Midbrain (tissue), 1 donor: ENCODE results near the gene FARSA.
A peak's percentile ranks its signal among the peaks of the same experiment; 100 is the strongest.
"Not testable (repeated sequence)": the region's sequence is repeated elsewhere in the genome, so short reads cannot be mapped to it uniquely, and the experiment has no call there.

Source experiments
- DNase-seq: peaks from one replicate; lab custom pipeline; 2025; lab: John Stamatoyannopoulos, UW

The FARSA gene

DNA sequence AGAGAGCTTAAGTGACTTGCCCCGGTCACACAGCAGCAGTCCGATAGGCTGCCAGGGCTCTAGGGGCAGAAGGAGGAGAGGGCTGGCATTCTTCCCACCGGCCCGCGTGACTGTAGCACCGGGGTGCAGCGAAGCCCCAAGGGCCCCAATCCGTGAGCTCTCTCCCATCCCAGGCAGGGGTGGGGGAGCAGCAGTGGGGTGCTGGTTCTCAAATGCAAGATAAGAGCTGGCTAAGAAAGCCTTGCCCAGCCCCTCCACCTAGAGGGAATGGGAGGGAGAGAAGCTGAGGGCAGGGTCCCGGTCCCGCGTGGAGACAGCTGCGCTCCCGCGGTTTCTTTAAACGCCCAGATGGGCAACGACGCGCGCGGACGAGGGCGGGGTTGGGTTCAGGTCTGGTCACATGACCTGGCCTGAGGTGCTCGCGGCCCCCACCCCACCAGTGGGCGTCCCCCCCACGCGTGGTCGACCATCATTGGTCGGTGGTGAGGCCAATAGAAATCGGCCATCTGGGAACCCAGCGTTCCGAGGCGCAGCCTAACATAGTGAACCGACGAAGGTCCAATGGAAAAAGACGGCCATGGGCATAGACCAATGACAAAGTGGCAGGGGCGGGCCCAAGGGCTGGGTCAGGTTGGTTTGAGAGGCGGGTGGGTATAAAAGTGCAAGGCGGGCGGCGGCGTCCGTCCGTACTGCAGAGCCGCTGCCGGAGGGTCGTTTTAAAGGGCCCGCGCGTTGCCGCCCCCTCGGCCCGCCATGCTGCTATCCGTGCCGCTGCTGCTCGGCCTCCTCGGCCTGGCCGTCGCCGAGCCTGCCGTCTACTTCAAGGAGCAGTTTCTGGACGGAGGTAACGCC is 4.6 kb upstream of the FARSA start, which contains the start of gene CALR:
TSS of gene CALR (plus strand) at position 683 of the 852 bp plus-strand sequence. CDS start at position 754, 71 bp downstream.
- DNase-seq, result peak; percentile 100

DNA sequence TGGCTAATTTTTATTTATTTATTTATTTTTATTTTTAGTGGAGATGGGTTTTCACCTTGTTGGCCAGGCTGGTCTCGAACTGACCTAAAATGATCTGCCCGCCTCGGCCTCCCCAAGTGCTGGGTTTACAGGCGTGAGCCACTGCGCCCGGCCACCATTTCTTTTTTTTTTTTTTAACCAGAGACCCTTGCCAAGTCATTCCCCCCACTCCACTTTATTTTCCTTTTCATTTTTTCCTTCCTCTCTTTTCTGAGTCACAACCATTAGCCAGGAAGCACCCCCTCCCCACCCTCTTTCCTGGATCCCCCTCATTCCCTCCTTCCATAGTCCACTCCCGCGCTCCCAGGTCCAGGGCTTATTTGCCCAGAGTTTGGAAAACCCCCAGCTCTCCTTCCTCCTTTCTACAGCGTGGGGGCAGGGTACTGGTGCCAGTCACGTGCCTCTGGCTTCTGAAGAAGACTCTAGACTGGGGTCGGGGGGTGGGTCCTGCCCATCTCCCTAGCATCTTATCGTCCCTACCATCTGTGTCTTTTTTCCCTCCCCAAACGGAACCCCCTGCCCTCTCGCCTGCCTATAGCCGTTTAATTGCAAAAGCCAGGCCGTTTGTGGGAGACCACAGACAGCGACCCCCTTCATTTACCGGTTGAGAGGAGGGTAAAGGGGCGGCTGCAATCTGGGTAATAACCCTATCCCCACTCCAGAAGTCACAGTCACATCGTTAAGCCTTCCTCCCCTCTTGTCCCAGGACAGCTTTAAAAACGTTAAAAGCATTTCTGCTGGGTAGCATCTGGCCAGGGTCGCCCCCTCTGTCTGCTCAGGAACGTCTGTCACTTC is 3.8 kb upstream of the FARSA start:
- no peak for DNase-seq

DNA sequence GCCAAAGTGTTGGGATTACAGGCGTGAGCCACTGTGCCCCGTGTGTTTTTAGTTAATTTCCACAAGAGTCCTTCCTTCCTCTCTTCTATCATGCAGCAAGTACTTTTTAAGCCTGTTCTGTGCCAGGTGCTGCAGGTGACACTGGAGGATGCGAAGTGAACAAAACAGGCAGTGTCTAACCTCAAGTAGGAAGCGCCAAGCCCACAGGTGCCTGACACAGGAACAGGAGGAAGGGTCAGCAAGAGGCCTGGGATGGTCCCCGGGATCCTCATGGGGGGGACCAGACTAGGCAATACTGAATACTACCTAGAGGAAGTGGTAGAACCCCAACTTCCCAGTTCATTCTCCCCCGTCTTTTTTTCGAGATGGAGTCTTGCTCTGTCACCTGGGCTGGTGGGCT is 3.1 kb upstream of the FARSA start:
- no peak for DNase-seq

DNA sequence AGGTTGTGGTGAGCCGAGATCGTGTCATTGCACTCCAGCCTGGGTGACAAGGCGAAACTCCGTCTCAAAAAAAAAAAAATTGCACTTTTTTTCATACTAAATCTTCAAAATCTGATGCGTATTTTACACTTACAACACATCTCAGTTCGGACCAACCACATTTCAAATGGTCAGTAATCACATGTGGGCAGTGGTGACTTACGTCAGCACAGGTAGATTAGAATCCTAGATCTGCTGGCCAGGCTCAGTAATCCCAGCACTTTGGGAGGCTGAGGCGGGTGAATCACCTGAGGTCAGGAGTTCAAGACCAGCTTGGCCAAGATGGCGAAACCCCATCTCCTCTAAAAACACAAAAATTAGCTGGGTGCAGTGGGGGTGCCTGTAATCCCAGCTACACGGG is 1.6 kb upstream of the FARSA start:
- DNase-seq, result no peak

DNA sequence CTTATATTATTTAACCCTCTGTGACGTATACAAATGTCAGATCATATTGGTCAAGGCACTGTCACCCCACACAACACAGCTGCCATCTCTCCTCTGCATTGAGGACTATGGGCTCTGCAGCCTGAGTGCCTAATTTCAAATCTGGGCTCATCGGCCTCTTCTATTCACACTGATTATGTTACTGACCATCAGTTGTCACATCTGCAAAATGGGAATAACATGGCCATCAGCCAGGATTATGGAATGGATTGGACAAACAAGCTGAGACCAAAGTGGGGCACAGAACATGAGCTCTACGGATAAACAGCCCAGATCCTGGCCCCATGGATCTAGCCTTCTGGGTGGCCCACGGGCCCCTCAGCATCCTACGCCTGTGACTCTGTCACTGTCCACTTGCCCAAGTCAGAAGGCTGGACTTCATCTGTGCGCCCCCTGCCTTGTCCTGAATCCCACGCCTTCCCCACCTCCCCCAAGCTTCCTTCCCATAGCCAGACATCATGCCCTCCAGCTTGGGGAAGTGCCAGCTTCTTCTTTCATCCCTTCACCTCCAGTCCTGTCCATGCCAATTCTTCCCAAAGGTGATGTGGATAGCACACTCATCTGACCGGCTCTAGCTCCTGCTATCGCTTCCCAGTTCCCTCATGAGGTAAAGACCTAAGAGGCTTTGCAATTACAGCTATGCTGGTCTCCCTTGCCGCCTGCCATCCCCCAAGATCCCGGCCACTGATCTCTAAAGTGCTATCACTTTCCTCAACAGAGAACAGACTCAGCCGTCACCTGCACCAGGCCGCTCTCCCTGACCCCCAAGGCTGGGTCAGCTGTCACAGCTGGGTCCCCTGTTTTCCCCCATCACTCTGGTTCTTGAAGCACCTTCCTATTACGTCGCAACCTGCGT is 872 bp downstream of the FARSA start:
- no peak for DNase-seq

DNA sequence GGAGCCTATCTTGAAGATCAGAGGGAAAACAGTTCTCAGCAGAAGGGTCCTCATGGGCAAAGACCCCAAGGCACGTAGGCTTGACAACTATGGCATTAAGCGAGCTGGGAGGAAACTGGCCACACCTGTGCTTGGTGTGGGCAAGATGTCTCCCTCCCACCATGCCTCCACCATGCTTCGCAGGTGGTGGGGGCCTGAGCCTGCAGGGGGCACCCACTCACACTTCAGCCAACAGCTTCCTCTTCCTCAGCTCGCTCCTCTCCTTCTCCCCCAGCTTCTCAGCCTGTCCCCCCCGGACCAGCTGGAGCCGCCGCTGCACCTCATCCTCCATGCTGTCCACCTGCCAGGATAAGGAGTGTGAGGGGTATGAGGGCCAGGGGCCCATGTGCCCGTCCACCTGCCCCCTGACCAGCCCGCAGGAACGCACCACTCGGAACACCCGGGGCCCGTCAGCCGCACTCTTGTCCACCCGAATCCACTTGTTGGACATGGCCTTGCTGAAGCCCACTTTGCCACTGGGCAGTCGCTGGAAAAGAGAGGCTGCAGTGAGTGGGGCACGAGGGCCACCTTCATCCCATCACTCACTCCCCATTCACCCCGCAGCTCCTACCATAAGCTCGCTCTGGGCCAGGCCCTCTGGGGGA is 3.4 kb downstream of the FARSA start:
- no peak for DNase-seq

DNA sequence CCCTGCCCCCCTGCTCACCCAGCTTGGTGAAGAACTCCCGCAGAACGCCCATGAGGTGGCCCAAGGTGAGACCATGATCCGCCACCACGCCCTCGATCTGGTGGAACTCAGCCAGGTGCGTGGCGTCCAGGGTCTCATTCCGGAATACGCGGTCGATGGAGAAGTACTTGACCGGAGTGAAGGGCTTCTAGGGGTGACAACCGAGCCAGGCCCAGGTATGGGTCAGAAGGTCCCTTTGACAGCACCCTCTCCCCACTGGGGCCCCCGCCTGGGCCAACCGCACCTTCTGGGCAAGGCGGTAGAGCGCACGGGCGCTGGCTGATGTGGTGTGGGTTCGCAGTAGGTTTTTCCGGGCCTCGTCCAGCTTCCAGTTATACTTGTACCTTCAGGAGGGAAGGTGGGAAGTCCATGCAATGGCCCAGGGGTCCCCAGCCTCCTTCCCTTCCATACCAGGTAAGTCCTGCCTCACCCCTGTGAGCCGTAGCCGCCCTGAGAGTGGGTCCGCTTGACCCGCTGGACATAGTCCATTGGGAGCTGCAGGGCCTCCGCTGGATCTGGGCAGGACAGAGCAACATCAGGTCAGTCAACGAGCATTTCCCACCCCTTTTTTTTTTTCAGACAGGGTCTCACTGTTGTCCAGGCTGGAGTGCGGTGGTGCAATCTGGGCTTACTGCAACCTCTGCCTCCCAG is 8.7 kb downstream of the FARSA start:
- no peak for DNase-seq

DNA sequence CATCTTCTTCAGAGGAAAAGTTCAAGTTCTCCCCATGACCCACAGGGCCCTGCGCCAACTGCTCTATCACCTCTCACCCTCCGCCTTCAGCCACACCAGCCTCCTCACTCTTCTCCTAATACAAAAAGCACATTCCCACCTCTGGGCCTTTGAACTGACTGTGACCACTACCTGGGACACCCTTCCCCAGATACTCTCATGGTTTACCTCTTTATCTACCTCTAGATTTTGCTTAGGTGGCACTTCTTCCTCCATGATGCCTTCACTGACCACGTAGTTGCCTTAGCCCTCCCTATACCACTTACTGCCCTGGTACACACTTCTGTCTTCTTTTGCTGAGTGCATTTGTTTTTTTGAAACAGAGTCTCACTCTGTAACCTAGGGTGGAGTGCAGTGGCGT is 10.6 kb downstream of the FARSA start:
- no peak for DNase-seq

DNA sequence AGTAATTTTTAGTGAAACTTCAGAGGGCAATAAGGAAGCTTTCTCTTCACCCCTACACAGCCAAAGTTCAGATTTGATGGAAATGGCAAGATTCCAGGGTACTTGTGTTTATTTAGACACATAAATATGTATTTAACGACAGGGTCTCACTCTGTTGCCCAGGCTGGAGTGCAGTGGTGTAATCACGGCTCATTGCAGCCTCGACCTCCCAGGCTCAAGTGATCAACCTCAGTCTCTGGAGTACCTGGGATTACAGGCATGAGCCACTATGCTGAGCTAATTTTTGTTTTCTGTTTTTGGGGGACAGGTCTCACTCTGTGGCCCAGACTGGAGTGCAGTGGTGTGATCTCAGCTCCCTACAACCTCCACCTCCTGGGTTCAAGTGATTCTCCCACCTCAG is 12.5 kb downstream of the FARSA start:
- no peak for DNase-seq

DNA sequence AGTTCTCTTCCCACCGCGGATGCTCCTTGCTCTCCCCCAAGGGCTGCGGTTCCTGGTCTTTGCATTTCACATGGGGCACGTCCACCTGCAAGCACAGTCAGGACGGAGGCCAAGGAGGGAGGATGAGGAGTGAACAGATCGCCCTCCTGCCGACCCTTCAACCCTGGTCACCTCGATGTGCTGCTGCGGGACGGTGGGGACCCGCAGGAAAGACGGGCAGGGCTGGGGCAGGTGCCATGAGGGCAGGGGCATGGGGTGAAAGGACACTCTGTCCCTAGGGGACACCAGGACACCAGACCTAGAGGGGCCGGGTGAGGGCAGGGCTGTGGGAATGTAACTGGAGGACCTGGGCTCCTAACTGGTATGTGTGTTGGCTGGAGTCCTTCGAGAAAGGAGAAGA is 15.3 kb downstream of the FARSA start:
- no peak for DNase-seq

DNA sequence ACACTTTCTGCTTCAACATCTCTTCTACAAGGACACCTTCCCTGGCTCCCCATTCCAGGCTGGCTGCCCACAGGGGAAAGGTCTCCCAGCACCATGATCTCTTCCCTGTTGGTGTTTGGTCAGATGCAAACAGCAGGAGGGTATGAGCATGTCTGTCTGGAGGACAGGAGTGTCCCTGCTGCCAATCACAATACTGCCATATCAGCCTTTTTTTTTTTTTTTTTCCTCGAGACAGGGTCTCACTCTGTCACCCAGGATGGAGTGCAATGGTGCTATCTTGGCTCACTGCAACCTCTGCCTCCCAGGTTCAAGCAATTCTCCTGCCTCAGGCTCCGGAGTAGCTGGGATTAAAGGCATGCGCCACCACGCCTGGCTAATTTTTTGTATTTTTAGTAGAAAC is 17.7 kb downstream of the FARSA start:
- DNase-seq, result not testable (repeated sequence)

DNA sequence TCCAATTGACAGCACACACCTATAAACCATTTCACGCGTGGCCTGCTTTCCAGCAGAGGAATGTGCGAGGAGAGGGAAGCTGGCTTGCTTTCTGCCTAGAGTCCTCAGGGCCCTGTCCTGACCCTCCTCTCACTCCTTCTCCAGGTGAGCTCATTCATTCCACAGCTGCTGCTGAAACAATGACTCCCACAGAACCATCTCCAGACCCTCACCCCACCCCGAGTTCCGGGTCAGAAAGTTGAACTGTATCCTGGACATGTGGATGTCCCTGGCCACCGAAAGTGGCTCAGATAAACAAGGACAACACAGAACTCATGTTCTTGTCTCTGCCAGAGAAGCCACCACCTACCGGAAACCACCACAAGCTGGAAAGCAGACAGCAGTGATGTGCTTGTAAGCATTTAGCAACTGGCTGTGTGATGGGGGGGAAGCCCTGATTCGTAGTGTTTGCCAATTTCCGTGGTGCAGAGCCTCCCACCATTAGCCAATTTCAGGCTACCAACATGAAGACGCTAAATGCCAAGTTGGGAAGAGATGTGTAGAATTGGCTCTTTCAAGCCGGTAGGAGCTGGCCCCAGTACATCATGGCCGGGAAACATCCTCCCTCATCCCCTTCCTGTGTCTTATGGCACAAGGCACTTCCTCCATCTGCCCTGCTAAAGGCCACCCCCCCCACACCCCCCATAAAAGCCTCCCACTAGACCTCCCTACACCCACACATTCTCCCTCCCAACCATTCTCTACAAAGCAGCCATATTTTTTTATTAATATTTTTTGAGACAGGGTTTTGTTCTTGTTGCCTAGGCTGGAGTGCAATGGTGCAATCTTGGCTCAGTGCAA is 19.4 kb downstream of the FARSA start:
- no peak for DNase-seq

DNA sequence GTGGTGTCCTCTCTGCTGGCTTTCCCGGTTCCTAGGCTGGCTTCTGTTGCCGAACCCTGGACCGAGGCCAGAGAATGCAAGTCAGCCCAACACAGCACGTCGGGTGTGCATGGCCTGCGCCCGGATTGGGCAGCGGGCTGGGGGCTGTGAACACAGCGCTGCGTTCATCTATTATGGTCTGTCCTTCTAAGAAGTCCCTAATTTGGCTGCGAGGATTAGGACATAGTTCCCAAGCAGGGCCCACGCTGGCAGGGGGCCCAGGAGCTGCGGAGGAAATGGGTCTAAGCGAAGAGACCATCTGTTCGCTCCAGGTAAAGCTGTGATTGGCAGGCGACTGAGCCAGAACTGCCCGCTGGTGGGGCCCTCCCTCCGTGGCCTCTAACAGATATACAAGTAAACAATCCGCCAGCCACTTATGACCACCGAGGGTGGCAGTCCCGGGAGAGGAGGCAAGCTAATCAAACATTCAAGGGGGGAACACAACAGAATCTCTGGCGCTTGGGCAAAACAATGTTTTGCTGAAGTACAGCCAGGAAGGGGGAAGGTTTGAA is 20.4 kb downstream of the FARSA start:
- DNase-seq, result peak; percentile 88

DNA sequence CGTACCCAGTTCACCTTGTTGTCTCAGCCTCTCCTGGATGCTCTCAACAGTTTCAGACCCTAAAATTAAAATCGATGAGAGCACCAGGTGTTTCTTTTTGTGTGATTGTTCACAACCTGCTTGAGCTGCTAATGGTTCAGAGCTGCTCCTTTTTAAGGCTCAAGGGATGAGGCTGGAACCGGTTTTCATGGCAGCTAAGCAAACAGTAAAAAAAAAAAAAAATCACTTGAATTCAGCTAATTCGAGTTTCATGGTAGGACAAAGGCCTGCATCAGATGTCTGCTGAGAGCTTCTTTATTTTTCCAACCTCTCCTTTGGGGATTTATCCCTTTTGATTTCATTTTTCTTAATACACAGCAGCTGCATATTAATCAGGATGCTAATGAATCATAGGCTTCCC is 20.9 kb downstream of the FARSA start:
- no peak for DNase-seq

DNA sequence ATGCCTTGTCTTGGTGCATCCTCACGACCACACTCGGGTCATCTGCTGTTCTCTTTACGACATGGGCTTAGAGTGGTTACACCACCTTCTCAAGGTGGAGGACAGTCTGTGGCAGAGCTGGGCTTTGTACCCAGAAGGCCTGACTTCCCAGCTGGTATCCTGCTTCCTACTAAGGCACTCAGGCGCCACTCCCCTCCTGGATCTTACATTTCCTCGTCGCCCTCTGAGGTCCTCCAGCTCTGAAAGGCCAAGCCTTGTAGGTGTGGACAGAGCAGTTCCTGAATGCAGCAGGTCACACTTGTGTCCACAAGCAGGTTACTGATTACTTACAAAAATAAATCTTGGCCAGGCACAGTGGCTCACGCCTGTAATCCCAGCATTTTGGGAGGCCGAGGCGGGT is 26.3 kb downstream of the FARSA start:
- no peak for DNase-seq

DNA sequence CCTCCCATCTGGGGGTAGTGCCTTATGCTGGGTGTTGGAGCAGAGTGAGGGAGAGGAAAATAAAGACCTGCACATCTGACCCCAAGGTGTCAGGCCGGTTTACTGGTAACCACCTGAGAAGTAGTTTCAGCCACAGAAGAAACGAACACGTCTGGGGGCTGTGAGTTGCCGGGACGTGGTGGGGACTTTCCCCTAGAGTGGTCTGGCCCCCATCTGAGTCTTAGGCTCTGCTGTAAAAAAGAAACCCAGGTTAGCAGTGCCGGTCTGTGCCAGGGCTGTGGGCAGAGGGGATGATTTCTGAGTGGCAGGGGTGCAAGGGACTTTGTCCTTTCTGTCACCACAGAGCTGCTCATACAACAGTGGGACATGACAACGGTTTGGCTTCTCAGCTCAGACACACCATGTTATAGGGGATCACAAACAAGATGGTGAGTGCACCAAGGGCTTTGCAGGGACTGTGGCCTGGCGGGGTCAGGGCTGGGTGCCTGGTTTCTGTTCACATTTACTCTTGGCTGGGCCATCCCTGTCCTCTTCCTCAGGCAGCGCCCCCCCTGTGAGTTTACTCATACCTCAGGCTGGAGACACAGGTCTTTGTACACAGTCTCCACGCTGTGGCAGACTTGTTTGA is 33.5 kb downstream of the FARSA start:
- no peak for DNase-seq

DNA sequence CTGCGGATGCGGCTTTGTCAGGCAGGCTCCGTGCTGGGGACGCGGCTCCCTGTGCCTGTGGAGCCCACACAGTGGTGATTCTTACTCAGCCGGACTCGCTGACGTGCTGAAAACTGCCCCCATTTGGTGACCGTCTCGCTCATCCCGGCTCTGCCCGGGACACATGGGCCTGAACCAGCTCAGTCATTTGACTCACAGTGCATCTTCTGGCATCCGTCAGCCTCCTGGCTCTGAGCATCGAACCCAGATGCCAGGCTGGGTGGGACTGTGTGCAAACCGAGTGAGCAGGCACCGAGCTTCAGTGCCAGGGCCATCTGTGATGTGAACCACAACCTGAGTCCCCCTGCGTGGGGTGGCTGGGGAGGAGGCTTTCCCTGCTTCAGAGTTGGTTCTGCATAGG is 37.1 kb downstream of the FARSA start:
- no peak for DNase-seq

DNA sequence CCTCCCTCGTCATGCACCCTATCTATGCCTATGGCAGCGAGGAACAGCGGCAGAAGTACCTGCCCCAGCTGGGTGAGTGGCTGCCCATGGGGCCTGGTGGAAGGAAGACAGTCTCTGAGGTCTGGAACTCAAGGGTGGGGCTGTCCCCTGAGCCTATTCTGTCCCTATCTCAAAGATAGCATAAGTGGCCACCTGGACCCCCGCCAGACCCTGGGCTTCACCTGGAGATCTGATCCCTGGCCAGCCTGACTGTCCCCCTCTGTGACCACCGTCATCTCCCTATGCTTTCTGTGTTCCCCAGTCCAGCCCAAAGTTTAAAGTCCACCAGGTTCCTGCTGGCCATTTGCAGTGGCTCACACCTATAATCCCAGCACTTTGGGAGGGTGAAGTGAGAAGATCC is 39.9 kb downstream of the FARSA start:
- DNase-seq, result no peak

DNA sequence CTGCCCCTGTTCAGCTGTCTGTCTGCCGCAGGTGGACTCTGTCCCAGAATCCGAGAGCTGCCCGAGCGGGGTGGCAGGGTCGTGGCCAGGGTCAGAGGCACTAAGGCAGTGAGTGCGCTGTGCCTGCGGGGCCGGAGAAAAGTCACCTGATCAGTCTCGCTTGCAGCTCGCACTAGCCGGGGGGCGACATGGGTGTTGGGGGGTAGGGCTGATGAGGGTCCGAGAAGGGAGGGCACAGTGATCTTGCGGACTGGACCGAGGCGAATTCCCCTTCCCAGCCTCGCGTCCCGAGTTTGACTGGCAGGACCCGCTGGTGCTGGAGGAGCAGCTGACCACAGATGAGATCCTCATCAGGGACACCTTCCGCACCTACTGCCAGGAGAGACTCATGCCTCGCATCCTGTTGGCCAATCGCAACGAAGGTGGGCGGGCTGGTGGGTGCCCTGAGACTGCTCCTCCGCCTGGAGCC is 41.9 kb downstream of the FARSA start:
- no peak for DNase-seq
